SK-N-SH treated with all-trans-retinoic acid at 6 μM for 48 hours (cell line): ENCODE results near the gene DPF3.

Source experiments
- ATAC-seq: fragments of 200-7000 bp; cut with Tn5 transposase; 3 replicates; pipeline ENCODE4 v1.9.1; 2020; ENCODE audit warnings: mild to moderate bottlenecking, moderate library complexity
- ARNTL ChIP-seq: fragments of 450-650 bp; formaldehyde crosslinking; IDR thresholded peaks from 2 replicates; pipeline ENCODE4 v1.5.0; 2020; ENCODE audit warnings: low read depth, mild to moderate bottlenecking, moderate library complexity, borderline replicate concordance
- BACH2 ChIP-seq: fragments of 250-450 bp; sonication (Bioruptor Pico); IDR thresholded peaks from 2 replicates; pipeline ENCODE4 v1.9.0; 2021; ENCODE audit warnings: mild to moderate bottlenecking, borderline replicate concordance
- CSDC2 ChIP-seq: fragments of 250-450 bp; sonication (Bioruptor Pico); IDR thresholded peaks from 2 replicates; pipeline ENCODE4 v1.5.0; 2020; ENCODE audit warnings: mild to moderate bottlenecking, moderate library complexity
- ISL1 ChIP-seq: fragments of 250-450 bp; sonication (Bioruptor Pico); IDR thresholded peaks from 2 replicates; pipeline ENCODE4 v2.1.2; 2022; ENCODE audit warnings: mild to moderate bottlenecking, moderate library complexity
- OSR1 ChIP-seq: fragments of 250-450 bp; sonication (Bioruptor Pico); IDR thresholded peaks from 2 replicates; pipeline ENCODE4 v1.8.0; 2022; ENCODE audit warnings: moderate library complexity, mild to moderate bottlenecking, inconsistent platforms
- PPARA ChIP-seq: fragments of 250-450 bp; sonication (Bioruptor Pico); IDR thresholded peaks from 2 replicates; pipeline ENCODE4 v1.5.0; 2020; ENCODE audit warnings: mild to moderate bottlenecking, borderline replicate concordance
- SNAI2 ChIP-seq: fragments of 250-450 bp; sonication (Bioruptor Pico); IDR thresholded peaks from 2 replicates; pipeline ENCODE4 v1.5.0; 2020; ENCODE audit warnings: mild to moderate bottlenecking, moderate library complexity
- TCF4 ChIP-seq: fragments of 250-450 bp; sonication (Bioruptor Pico); IDR thresholded peaks from 2 replicates; pipeline ENCODE4 v1.8.0; 2021; ENCODE audit warnings: mild to moderate bottlenecking, moderate library complexity, borderline replicate concordance
- TOX ChIP-seq: fragments of 250-450 bp; sonication (Bioruptor Pico); IDR thresholded peaks from 2 replicates; pipeline ENCODE4 v1.8.0; 2021; ENCODE audit warnings: mild to moderate bottlenecking, moderate library complexity, borderline replicate concordance
- ZC3H10 ChIP-seq: fragments of 250-450 bp; sonication (Bioruptor Pico); IDR thresholded peaks from 2 replicates; pipeline ENCODE4 v1.5.1; 2021; ENCODE audit warnings: mild to moderate bottlenecking, moderate library complexity
- ZFP3 ChIP-seq: fragments of 250-450 bp; sonication (Bioruptor Pico); IDR thresholded peaks from 2 replicates; pipeline ENCODE4 v1.5.0; 2020; ENCODE audit warnings: mild to moderate bottlenecking, moderate library complexity
- ZFP30 ChIP-seq: fragments of 450-650 bp; formaldehyde crosslinking; IDR thresholded peaks from 2 replicates; pipeline ENCODE4 v1.5.0; 2022; ENCODE audit warnings: mild to moderate bottlenecking, moderate library complexity
- ZNF565 ChIP-seq: fragments of 450-650 bp; formaldehyde crosslinking; conservative IDR thresholded peaks from 2 replicates; pipeline ENCODE4 v1.5.0; 2020; ENCODE audit warnings: low read depth, mild to moderate bottlenecking, moderate library complexity
- ZNF70 ChIP-seq: fragments of 450-650 bp; formaldehyde crosslinking; IDR thresholded peaks from 2 replicates; pipeline ENCODE4 v1.5.0; 2020; ENCODE audit warnings: mild to moderate bottlenecking, moderate library complexity
- ZNF8 ChIP-seq: fragments of 450-650 bp; formaldehyde crosslinking; IDR thresholded peaks from 2 replicates; pipeline ENCODE4 v1.5.0; 2020; ENCODE audit warnings: mild to moderate bottlenecking, moderate library complexity
- TF ChIP-seq, protein P1 (sequence below): fragments of 250-450 bp; sonication (Bioruptor Pico); IDR thresholded peaks from 2 replicates; pipeline ENCODE4 v1.8.0; 2020; ENCODE audit warnings: mild to moderate bottlenecking, moderate library complexity, borderline replicate concordance
- TF ChIP-seq, protein P2 (sequence below): fragments of 250-450 bp; sonication (Bioruptor Pico); IDR thresholded peaks from 2 replicates; pipeline ENCODE4 v1.8.0; 2021; ENCODE audit warnings: low read depth, mild to moderate bottlenecking, moderate library complexity, borderline replicate concordance
- TF ChIP-seq, protein P3 (sequence below): fragments of 250-450 bp; sonication (Bioruptor Pico); IDR thresholded peaks from 2 replicates; pipeline ENCODE4 v1.5.1; 2021; ENCODE audit warnings: mild to moderate bottlenecking, moderate library complexity
- TF ChIP-seq, protein P4 (sequence below): fragments of 250-450 bp; sonication (Bioruptor Pico); IDR thresholded peaks from 2 replicates; pipeline ENCODE4 v1.5.0; 2020; ENCODE audit warnings: mild to moderate bottlenecking, moderate library complexity
- TF ChIP-seq, protein P5 (sequence below): fragments of 250-450 bp; sonication (Bioruptor Pico); IDR thresholded peaks from 2 replicates; pipeline ENCODE4 v1.5.1; 2020; ENCODE audit warnings: low read depth, mild to moderate bottlenecking, moderate library complexity

Gene DPF3

DNA sequence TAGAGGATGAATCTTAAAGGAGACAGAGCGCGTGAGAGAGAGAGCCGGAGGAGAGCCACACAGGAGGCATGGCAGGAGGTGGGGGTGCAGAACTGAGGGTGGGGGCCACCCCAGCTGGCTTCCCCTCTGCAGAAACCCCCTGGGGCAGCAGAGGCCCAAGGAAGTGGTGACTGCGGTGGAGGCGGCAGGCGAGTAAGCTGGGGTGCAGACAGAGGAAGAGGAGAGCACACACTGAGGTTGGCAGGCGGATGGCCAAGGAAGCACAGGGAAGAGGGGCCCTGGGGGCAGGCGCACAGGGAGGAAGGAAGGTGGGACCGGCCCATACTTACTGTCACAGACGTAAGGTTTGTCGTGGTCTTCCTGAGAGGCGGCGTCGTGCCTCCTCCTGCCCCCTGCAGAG lies 179.8 kb downstream of the DPF3 start:
- no peak for ATAC-seq
- TF ChIP-seq TCF4 (no peak), ISL1 (CRISPR knock-in tag) (no peak), SNAI2 (no peak), TOX (CRISPR knock-in tag) (no peak), BACH2 (CRISPR knock-in tag) (no peak)
- TF ChIP-seq, protein P1, sequence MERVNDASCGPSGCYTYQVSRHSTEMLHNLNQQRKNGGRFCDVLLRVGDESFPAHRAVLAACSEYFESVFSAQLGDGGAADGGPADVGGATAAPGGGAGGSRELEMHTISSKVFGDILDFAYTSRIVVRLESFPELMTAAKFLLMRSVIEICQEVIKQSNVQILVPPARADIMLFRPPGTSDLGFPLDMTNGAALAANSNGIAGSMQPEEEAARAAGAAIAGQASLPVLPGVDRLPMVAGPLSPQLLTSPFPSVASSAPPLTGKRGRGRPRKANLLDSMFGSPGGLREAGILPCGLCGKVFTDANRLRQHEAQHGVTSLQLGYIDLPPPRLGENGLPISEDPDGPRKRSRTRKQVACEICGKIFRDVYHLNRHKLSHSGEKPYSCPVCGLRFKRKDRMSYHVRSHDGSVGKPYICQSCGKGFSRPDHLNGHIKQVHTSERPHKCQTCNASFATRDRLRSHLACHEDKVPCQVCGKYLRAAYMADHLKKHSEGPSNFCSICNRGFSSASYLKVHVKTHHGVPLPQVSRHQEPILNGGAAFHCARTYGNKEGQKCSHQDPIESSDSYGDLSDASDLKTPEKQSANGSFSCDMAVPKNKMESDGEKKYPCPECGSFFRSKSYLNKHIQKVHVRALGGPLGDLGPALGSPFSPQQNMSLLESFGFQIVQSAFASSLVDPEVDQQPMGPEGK = no peak
- TF ChIP-seq, protein P2, sequence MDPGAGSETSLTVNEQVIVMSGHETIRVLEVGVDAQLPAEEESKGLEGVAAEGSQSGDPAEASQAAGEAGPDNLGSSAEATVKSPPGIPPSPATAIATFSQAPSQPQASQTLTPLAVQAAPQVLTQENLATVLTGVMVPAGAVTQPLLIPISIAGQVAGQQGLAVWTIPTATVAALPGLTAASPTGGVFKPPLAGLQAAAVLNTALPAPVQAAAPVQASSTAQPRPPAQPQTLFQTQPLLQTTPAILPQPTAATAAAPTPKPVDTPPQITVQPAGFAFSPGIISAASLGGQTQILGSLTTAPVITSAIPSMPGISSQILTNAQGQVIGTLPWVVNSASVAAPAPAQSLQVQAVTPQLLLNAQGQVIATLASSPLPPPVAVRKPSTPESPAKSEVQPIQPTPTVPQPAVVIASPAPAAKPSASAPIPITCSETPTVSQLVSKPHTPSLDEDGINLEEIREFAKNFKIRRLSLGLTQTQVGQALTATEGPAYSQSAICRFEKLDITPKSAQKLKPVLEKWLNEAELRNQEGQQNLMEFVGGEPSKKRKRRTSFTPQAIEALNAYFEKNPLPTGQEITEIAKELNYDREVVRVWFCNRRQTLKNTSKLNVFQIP (CRISPR knock-in tag) = no peak
- TF ChIP-seq, all 23 proteins: peak for 0

DNA sequence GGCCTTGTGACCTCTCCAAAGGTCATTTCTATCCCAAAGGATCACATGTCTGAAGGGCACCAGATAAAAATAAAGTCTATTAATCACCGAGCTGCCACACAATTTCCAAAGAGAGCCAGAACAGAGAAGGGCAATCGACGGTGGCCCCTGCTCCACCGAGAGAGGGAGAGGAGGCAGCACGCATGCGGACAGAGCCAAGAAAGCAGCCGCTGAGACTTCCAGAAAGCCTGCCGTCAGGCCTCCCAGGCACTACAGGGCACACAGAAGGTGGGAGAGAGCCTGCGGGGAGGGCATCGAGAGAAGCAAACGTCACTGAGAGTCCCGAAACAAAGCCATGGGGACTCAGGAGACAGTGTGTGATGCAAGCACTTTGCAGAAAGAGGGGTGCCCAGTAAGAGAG lies 182.0 kb downstream of the DPF3 start:
- no peak for ATAC-seq
- TF ChIP-seq, protein P1 = no peak
- TF ChIP-seq ZFP30 (CRISPR knock-in tag) (no peak), TOX (CRISPR knock-in tag) (no peak), TCF4 (no peak), ISL1 (CRISPR knock-in tag) (no peak), CSDC2 (no peak), PPARA (CRISPR knock-in tag) (no peak), ZNF8 (no peak), SNAI2 (no peak), ZNF565 (no peak)
- TF ChIP-seq, protein P3, sequence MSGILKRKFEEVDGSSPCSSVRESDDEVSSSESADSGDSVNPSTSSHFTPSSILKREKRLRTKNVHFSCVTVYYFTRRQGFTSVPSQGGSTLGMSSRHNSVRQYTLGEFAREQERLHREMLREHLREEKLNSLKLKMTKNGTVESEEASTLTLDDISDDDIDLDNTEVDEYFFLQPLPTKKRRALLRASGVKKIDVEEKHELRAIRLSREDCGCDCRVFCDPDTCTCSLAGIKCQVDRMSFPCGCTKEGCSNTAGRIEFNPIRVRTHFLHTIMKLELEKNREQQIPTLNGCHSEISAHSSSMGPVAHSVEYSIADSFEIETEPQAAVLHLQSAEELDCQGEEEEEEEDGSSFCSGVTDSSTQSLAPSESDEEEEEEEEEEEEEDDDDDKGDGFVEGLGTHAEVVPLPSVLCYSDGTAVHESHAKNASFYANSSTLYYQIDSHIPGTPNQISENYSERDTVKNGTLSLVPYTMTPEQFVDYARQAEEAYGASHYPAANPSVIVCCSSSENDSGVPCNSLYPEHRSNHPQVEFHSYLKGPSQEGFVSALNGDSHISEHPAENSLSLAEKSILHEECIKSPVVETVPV = no peak
- TF ChIP-seq, protein P2 (CRISPR knock-in tag) = no peak

DNA sequence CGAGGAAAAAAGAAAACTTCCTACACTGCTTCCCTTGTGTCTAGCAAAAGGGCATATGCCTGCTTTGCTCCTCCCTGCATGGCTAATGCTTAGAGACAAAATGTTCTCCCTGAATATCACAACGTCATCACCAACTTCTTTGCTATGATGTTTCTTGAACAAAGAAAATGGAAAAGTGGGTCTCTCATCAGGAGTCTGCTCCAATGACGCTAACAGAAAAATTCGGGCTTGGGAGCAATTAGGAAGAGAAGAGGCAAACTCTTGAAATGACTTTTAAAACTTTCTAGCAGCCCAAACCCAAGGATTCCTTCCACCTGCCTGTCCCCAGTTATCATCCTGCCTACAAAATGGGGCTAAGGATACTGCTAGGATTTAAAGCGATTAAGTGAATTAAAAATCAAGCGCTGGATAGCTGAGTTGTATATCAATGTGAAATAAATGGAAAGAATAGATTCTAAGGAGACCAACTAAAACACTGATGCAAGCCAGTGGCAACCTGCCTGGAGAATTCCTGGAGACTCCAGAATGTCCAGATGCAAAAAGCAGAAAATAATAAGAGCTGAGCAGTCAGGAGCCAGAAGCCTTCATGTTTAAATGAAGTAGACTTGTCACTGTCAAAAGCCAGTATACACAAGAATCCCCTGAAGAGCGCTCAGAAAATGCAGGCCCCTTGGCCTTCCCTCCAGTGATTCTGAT lies 183.8 kb downstream of the DPF3 start:
- ATAC-seq = no peak
- TF ChIP-seq ZNF565 (no peak), ZNF70 (no peak), ARNTL (no peak), ZC3H10 (CRISPR knock-in tag) (no peak), CSDC2 (no peak), PPARA (CRISPR knock-in tag) (no peak), TOX (CRISPR knock-in tag) (no peak), TCF4 (no peak), OSR1 (no peak), ZFP3 (CRISPR knock-in tag) (no peak), ZFP30 (CRISPR knock-in tag) (no peak)
- TF ChIP-seq, protein P4, sequence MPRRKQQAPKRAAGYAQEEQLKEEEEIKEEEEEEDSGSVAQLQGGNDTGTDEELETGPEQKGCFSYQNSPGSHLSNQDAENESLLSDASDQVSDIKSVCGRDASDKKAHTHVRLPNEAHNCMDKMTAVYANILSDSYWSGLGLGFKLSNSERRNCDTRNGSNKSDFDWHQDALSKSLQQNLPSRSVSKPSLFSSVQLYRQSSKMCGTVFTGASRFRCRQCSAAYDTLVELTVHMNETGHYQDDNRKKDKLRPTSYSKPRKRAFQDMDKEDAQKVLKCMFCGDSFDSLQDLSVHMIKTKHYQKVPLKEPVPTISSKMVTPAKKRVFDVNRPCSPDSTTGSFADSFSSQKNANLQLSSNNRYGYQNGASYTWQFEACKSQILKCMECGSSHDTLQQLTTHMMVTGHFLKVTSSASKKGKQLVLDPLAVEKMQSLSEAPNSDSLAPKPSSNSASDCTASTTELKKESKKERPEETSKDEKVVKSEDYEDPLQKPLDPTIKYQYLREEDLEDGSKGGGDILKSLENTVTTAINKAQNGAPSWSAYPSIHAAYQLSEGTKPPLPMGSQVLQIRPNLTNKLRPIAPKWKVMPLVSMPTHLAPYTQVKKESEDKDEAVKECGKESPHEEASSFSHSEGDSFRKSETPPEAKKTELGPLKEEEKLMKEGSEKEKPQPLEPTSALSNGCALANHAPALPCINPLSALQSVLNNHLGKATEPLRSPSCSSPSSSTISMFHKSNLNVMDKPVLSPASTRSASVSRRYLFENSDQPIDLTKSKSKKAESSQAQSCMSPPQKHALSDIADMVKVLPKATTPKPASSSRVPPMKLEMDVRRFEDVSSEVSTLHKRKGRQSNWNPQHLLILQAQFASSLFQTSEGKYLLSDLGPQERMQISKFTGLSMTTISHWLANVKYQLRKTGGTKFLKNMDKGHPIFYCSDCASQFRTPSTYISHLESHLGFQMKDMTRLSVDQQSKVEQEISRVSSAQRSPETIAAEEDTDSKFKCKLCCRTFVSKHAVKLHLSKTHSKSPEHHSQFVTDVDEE (CRISPR knock-in tag) = no peak
- TF ChIP-seq, protein P2 (CRISPR knock-in tag) = no peak
- TF ChIP-seq, protein P5, sequence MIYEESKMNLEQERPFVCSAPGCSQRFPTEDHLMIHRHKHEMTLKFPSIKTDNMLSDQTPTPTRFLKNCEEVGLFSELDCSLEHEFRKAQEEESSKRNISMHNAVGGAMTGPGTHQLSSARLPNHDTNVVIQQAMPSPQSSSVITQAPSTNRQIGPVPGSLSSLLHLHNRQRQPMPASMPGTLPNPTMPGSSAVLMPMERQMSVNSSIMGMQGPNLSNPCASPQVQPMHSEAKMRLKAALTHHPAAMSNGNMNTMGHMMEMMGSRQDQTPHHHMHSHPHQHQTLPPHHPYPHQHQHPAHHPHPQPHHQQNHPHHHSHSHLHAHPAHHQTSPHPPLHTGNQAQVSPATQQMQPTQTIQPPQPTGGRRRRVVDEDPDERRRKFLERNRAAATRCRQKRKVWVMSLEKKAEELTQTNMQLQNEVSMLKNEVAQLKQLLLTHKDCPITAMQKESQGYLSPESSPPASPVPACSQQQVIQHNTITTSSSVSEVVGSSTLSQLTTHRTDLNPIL (CRISPR knock-in tag) = no peak
- TF ChIP-seq, protein P3 = no peak
